CD4-positive, alpha-beta T cell (primary cell): ENCODE results near the gene RFC4. TPM values are rescaled to one million over a fixed set of nuclear protein-coding genes. Genes with fewer than 3 reads are reported as not detected.

ENCODE experiments used
- ATAC-seq: fragments of 200-7000 bp; cut with Tn5 transposase; one replicate; pipeline ENCODE4 v1.10.0; 2022; ENCODE audit warnings: mild to moderate bottlenecking; ENCODE audit not compliant: poor library complexity
- CTCF ChIA-PET: fragments of 350-600 bp; sonication (Branson Sonifier 250); formaldehyde crosslinking; loops from one replicate; lab custom pipeline; 2021; ENCODE audit warnings: antibody characterized with exemption, inconsistent platforms; lab: Charles Lee
- POLR2A ChIA-PET: fragments of 350-600 bp; sonication (Branson Sonifier 250); formaldehyde crosslinking; loops from one replicate; lab custom pipeline; 2021; ENCODE audit warnings: antibody characterized with exemption, inconsistent platforms; lab: Charles Lee
- DNase-seq, 14 experiments: peaks; one replicate each; pipeline ENCODE4 v3.0.0-alpha.2; 2013 to 2020; ENCODE audit warnings: mixed read lengths in 2 of 14
- H3K27ac ChIP-seq, 2 donors: one replicate each; pipeline versions ENCODE4 v1.5.1 to v1.7.0; 2013; ENCODE audit warnings: low read length in 2 of 2, low read depth in 1 of 2, mild to moderate bottlenecking in 1 of 2
- H3K27me3 ChIP-seq, 2 experiments: 1 replicate in 1 of 2; 2 replicates in 1 of 2; pipeline versions ENCODE4 v1.6.1 to v1.7.0; 2013; ENCODE audit warnings: low read length in 2 of 2, control low read depth in 1 of 2, mild to moderate bottlenecking in 1 of 2, moderate library complexity in 1 of 2; ENCODE audit not compliant: insufficient read depth in 2 of 2, control insufficient read depth in 1 of 2
- H3K36me3 ChIP-seq: one replicate; pipeline ENCODE4 v1.6.1; 2013; ENCODE audit warnings: low read length, control low read depth; ENCODE audit not compliant: insufficient read depth
- H3K4me1 ChIP-seq: one replicate; pipeline ENCODE4 v1.6.1; 2013; ENCODE audit warnings: low read length, control low read depth; ENCODE audit not compliant: insufficient read depth
- H3K4me3 ChIP-seq: one replicate; pipeline ENCODE4 v1.5.1; 2013; ENCODE audit warnings: mild to moderate bottlenecking, low read length, moderate library complexity
- H3K9me3 ChIP-seq, 2 experiments: 1 replicate in 1 of 2; 2 replicates in 1 of 2; pipeline versions ENCODE4 v1.6.1 to v1.7.0; 2013; ENCODE audit warnings: low read length in 2 of 2, mild to moderate bottlenecking in 2 of 2, control low read depth in 1 of 2, moderate library complexity in 1 of 2; ENCODE audit not compliant: control insufficient read depth in 1 of 2, insufficient read depth in 1 of 2
- H3K27ac Mint-ChIP-seq: one replicate; pipeline ENCODE4 v1.8.0; 2020; ENCODE audit warnings: mixed read lengths
- H3K27me3 Mint-ChIP-seq: one replicate; pipeline ENCODE4 v1.8.0; 2021; ENCODE audit warnings: mixed read lengths
- H3K36me3 Mint-ChIP-seq: one replicate; pipeline ENCODE4 v1.8.0; 2021; ENCODE audit warnings: low read depth, mixed read lengths
- H3K4me1 Mint-ChIP-seq: one replicate; pipeline ENCODE4 v1.8.0; 2021; ENCODE audit warnings: low read depth, mixed read lengths
- H3K4me3 Mint-ChIP-seq: one replicate; pipeline ENCODE4 v1.8.0; 2020; ENCODE audit warnings: mild to moderate bottlenecking, mixed read lengths
- H3K9me3 Mint-ChIP-seq: one replicate; pipeline ENCODE4 v1.8.0; 2020; ENCODE audit warnings: mixed read lengths
- intact Hi-C, 2 experiments: fragments of 100-400 bp; cut with DNase I in 1 of 2; cut with micrococcal nuclease in 1 of 2; formaldehyde crosslinking; loops; one replicate each; pipeline versions ENCODE4 v1.15.1 to v1.9.0; 2023 to 2025; cut with DNase I, micrococcal nuclease
- total RNA-seq, 174 experiments: library from RNA in 2 of 174; stranded (reverse) in 2 of 174; gene quantifications; one replicate each; pipeline ENCODE4 v1.2.3 and lab custom pipeline; 2021 to 2026
- TF ChIP-seq, protein P1 (sequence below): fragments of 200-600 bp; IDR thresholded peaks from one replicate; pipeline ENCODE4 v1.8.0; 2022; ENCODE audit warnings: antibody characterized with exemption, mild to moderate bottlenecking

The RFC4 gene
- total RNA-seq, 2 experiments from 2014 or later = 8.6 to 12.6 TPM

DNA sequence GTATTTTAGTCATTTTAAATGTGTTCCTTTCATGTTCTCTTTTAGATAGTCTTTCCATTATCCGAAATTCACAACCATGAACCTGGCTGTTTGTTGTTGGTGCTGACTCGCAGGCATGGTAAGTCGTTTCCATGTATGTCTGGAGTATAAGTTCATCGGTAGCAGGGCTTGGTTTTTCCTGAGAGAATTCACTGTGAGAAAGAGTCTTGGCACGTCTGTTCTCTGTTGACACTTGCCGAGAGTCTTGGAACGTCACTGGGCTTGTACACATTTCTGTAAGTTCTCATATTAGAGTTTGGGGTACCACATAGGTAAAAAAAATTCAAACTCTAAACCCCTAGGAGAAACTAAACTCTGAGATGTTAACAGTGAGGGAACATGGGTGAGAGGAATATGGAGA is 52.3 kb downstream of the RFC4 start:
- no peak overlapping the region for H3K4me3 Mint-ChIP-seq
- H3K27me3 Mint-ChIP-seq = no peaks in the 10 kb centered on the region
- Histone ChIP-seq H3K27ac (no peak overlapping the region), H3K4me1 (no peaks in the 10 kb centered on the region), H3K4me3 (no peak overlapping the region), H3K36me3 (no peaks in the 10 kb centered on the region), H3K9me3 (no peaks in the 10 kb centered on the region), H3K27me3 (no peaks in the 10 kb centered on the region)
- DNase-seq = no peak
- TF ChIP-seq, protein P1, sequence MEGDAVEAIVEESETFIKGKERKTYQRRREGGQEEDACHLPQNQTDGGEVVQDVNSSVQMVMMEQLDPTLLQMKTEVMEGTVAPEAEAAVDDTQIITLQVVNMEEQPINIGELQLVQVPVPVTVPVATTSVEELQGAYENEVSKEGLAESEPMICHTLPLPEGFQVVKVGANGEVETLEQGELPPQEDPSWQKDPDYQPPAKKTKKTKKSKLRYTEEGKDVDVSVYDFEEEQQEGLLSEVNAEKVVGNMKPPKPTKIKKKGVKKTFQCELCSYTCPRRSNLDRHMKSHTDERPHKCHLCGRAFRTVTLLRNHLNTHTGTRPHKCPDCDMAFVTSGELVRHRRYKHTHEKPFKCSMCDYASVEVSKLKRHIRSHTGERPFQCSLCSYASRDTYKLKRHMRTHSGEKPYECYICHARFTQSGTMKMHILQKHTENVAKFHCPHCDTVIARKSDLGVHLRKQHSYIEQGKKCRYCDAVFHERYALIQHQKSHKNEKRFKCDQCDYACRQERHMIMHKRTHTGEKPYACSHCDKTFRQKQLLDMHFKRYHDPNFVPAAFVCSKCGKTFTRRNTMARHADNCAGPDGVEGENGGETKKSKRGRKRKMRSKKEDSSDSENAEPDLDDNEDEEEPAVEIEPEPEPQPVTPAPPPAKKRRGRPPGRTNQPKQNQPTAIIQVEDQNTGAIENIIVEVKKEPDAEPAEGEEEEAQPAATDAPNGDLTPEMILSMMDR = no peak
- no peak overlapping the region for H3K27ac Mint-ChIP-seq
- no peaks in the 10 kb centered on the region for H3K4me1 Mint-ChIP-seq
- CTCF ChIA-PET = no interaction called here
- intact Hi-C loops = no loop called here
- POLR2A ChIA-PET = no interaction called here
- no peaks in the 10 kb centered on the region for H3K9me3 Mint-ChIP-seq
- ATAC-seq = no peak
- no peaks in the 10 kb centered on the region for H3K36me3 Mint-ChIP-seq

DNA sequence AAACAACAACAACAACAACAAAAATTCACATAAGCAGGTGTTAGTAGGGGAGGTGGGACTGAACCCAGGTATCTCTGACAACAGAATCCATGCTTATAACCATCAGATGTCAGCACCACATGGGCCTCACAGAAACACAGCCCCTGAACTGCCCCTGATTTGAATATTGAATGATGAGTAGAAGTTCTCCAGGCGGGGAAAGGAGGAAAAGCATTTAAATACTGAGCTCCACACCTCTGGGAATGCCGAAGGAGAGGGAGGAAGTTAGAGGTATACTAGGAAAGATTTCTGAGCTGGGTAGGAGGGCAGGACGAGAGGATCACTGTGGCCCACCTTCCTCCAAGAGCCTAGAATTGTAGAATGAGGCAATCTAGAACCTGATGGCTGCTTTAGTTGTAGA is 54.8 kb downstream of the RFC4 start:
- H3K27ac ChIP-seq = no peak overlapping the region
- ATAC-seq = no peak
- H3K4me1 ChIP-seq = no peaks in the 10 kb centered on the region
- Mint-ChIP-seq H3K27me3 (no peaks in the 10 kb centered on the region), H3K36me3 (no peaks in the 10 kb centered on the region), H3K4me1 (no peaks in the 10 kb centered on the region), H3K9me3 (no peaks in the 10 kb centered on the region), H3K27ac (no peak overlapping the region), H3K4me3 (no peak overlapping the region)
- H3K9me3 ChIP-seq = no peaks in the 10 kb centered on the region
- ChIA-PET CTCF (no interaction called here), POLR2A (no interaction called here)
- H3K27me3 ChIP-seq = no peaks in the 10 kb centered on the region
- intact Hi-C loops = no loop called here
- DNase-seq = no peak
- no peaks in the 10 kb centered on the region for H3K36me3 ChIP-seq
- TF ChIP-seq, protein P1 = no peak
- H3K4me3 ChIP-seq = no peak overlapping the region

DNA sequence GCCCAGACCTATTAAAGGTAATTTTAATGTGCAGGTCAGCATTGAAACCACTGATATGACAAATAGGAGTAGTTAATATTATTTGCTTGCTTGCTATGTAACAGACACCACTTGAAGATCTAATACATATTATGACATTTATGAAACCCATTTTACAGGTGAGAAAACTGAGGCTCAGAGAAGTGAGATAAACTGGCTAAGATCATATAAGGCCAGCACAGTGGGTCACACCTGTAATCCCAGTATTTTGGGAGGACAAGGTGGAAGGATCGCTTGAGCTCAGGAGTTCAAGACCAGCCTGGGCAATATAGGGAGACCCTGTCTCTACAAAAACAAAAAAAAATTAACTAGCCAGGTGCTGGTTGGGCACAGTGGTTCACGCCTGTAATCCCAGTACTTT is 56.0 kb downstream of the RFC4 start:
- H3K9me3 Mint-ChIP-seq = no peaks in the 10 kb centered on the region
- H3K27ac Mint-ChIP-seq = no peak overlapping the region
- Histone ChIP-seq H3K4me3 (no peak overlapping the region), H3K27ac (no peak overlapping the region), H3K9me3 (no peaks in the 10 kb centered on the region), H3K4me1 (no peaks in the 10 kb centered on the region), H3K27me3 (no peaks in the 10 kb centered on the region), H3K36me3 (no peaks in the 10 kb centered on the region)
- TF ChIP-seq, protein P1 = no peak
- intact Hi-C loops = no loop called here
- ChIA-PET CTCF (no interaction called here), POLR2A (no interaction called here)
- no peak overlapping the region for H3K4me3 Mint-ChIP-seq
- no peaks in the 10 kb centered on the region for H3K36me3 Mint-ChIP-seq
- no peaks in the 10 kb centered on the region for H3K27me3 Mint-ChIP-seq
- no peaks in the 10 kb centered on the region for H3K4me1 Mint-ChIP-seq
- DNase-seq (no peak), ATAC-seq (no peak)
